ENCODE results near the gene TENM3.
A peak's percentile ranks its signal among the peaks of the same experiment; 100 is the strongest.

TENM3 gene

DNA sequence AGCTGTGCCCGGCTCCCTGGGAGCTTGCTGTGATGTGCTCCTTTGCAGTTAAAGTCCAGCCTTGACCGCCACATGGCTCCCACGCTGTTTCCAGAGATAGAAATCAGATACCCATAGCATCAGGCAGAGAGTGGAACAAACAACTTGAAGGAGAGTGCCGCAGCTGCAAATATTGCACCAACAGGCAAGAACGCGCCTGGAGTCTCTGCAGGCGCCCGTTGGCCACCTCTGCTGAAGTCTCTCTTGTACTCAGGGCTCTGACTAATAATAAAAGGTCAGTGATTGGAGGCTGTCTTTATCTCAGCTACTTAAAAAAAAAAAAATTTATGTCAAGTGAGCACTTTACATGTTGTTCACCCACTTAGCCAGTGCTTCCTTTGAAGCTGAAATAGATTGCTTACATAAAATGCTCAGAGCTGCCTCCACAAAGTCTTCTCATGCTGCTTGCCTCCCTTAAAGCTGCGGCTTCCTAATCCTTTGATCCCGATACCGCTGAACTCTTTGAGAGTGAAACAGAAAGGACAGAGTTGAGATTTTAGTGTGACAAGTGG, 30.9 kb upstream of the TENM3 start:
- peaks cover 47% of the 10 kb centered on the region for H3K4me1 ChIP-seq (ENCODE audit: control insufficient read depth, insufficient read depth, low read length)
- H3K36me3 ChIP-seq (ENCODE audit: control insufficient read depth, insufficient read depth, low read length) = no peaks in the 10 kb centered on the region
- H3K9ac ChIP-seq (ENCODE audit: low read depth, low read length) = no peak overlapping the region
- no peaks in the 10 kb centered on the region for H3K27me3 ChIP-seq (ENCODE audit: control insufficient read depth, insufficient read depth, low read length)
- no peaks in the 10 kb centered on the region for H3K9me3 ChIP-seq (ENCODE audit: control insufficient read depth, insufficient read depth, low read length)
- H3K27ac ChIP-seq (ENCODE audit: low read depth, low read length) = peak overlapping the region; percentile 25
- no peak overlapping the region for H3K4me3 ChIP-seq (ENCODE audit: low read depth, low read length)

DNA sequence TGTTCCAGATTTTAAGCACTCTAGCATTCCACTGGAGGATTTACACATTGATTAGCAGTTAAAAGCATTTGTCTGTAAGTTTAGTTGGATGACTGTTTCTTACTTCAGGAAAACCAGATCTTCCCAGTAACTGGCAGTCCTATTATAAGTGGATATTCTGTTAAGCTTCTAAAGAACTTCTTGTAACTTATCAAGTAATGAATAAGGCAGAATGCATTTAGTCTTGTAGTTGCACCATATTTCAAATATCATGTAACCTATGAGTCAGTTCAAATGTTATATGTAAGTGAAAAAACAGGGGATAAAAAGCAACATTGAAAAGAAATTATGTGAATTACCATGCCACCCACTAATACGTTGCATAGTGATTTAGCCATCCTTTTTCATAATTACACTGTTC, 30.2 kb upstream of the TENM3 start:
- no peak overlapping the region for H3K4me3 ChIP-seq (ENCODE audit: low read depth, low read length)
- H3K36me3 ChIP-seq (ENCODE audit: control insufficient read depth, insufficient read depth, low read length) = no peaks in the 10 kb centered on the region
- peaks cover 40% of the 10 kb centered on the region for H3K4me1 ChIP-seq (ENCODE audit: control insufficient read depth, insufficient read depth, low read length)
- H3K27me3 ChIP-seq (ENCODE audit: control insufficient read depth, insufficient read depth, low read length) = no peaks in the 10 kb centered on the region
- no peak overlapping the region for H3K27ac ChIP-seq (ENCODE audit: low read depth, low read length)
- H3K9me3 ChIP-seq (ENCODE audit: control insufficient read depth, insufficient read depth, low read length) = no peaks in the 10 kb centered on the region
- no peak overlapping the region for H3K9ac ChIP-seq (ENCODE audit: low read depth, low read length)

DNA sequence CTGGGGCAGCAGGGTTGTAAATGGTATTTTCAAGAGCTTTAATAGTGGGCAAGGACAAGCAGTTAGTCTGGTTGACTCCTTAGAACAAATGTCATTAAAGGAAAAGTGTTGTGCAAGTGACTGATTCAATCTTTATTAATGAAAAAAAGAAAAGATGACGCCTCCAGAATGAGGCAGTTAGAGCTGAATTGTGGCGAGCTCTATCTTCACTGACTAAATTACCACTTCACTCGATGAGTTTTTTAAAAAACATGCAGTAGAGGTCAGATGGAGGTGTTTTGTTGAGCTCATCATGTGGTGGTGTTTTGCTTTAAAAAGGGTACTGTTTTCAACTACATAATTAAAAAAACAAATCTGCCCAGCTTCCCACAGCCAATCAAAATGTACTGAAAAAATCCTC, 28.1 kb upstream of the TENM3 start:
- H3K9me3 ChIP-seq (ENCODE audit: control insufficient read depth, insufficient read depth, low read length) = no peaks in the 10 kb centered on the region
- no peaks in the 10 kb centered on the region for H3K36me3 ChIP-seq (ENCODE audit: control insufficient read depth, insufficient read depth, low read length)

GRCh38 chr4:182216005-182216404, 27.2 kb upstream of the TENM3 start:
- H3K9ac ChIP-seq (ENCODE audit: low read depth, low read length) = no peak overlapping the region
- H3K4me1 ChIP-seq (ENCODE audit: control insufficient read depth, insufficient read depth, low read length) = peaks cover 20% of the 10 kb centered on the region
- H3K27ac ChIP-seq (ENCODE audit: low read depth, low read length) = no peak overlapping the region
- no peak overlapping the region for H3K4me3 ChIP-seq (ENCODE audit: low read depth, low read length)
- H3K27me3 ChIP-seq (ENCODE audit: control insufficient read depth, insufficient read depth, low read length) = no peaks in the 10 kb centered on the region
- H3K9me3 ChIP-seq (ENCODE audit: control insufficient read depth, insufficient read depth, low read length) = no peaks in the 10 kb centered on the region
- no peaks in the 10 kb centered on the region for H3K36me3 ChIP-seq (ENCODE audit: control insufficient read depth, insufficient read depth, low read length)

More for the DNA sequence above, 28.1 kb upstream of the TENM3 start:
- Histone ChIP-seq H3K4me3 (ENCODE audit: low read depth, low read length) (no peak overlapping the region), H3K9ac (ENCODE audit: low read depth, low read length) (no peak overlapping the region), H3K27me3 (ENCODE audit: control insufficient read depth, insufficient read depth, low read length) (no peaks in the 10 kb centered on the region), H3K4me1 (ENCODE audit: control insufficient read depth, insufficient read depth, low read length) (peaks cover 22% of the 10 kb centered on the region), H3K27ac (ENCODE audit: low read depth, low read length) (peak overlapping the region; percentile 22)

- Histone ChIP-seq H3K27me3 (ENCODE audit: control insufficient read depth, insufficient read depth, low read length) (no peaks in the 10 kb centered on the region), H3K9ac (ENCODE audit: low read depth, low read length) (no peak overlapping the region), H3K36me3 (ENCODE audit: control insufficient read depth, insufficient read depth, low read length) (no peaks in the 10 kb centered on the region), H3K9me3 (ENCODE audit: control insufficient read depth, insufficient read depth, low read length) (no peaks in the 10 kb centered on the region), H3K27ac (ENCODE audit: low read depth, low read length) (no peak overlapping the region), H3K4me1 (ENCODE audit: control insufficient read depth, insufficient read depth, low read length) (peaks cover 17% of the 10 kb centered on the region), H3K4me3 (ENCODE audit: low read depth, low read length) (no peak overlapping the region)
These were observed 23.7 kb upstream of the TENM3 start for GRCh38 chr4:182219411-182220056.

DNA sequence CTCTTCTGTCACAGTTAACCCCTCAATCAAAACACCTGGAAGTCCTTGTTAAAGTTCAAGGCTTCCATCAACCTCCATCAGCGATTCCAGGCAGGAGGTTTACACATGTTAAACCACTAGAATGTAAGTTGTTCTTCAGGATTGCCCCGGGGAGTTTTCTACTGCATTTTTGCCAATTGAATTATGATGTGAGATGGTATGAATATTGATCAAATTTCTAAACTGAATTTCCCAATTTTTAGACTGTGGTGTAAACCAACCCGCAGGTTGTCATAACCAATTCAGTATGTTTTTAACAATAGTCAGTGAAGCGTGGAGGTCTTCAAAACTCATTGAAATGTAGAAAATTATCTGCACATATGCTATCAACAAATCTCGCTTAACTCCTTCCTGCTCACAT, 21.2 kb upstream of the TENM3 start:
- Histone ChIP-seq H3K4me3 (ENCODE audit: low read depth, low read length) (no peak overlapping the region), H3K36me3 (ENCODE audit: control insufficient read depth, insufficient read depth, low read length) (no peaks in the 10 kb centered on the region), H3K27me3 (ENCODE audit: control insufficient read depth, insufficient read depth, low read length) (no peaks in the 10 kb centered on the region), H3K9ac (ENCODE audit: low read depth, low read length) (no peak overlapping the region), H3K4me1 (ENCODE audit: control insufficient read depth, insufficient read depth, low read length) (peaks cover 8% of the 10 kb centered on the region), H3K9me3 (ENCODE audit: control insufficient read depth, insufficient read depth, low read length) (no peaks in the 10 kb centered on the region), H3K27ac (ENCODE audit: low read depth, low read length) (no peak overlapping the region)

- Histone ChIP-seq H3K27me3 (ENCODE audit: control insufficient read depth, insufficient read depth, low read length) (no peaks in the 10 kb centered on the region), H3K4me1 (ENCODE audit: control insufficient read depth, insufficient read depth, low read length) (peaks cover 8% of the 10 kb centered on the region), H3K9me3 (ENCODE audit: control insufficient read depth, insufficient read depth, low read length) (no peaks in the 10 kb centered on the region), H3K4me3 (ENCODE audit: low read depth, low read length) (no peak overlapping the region), H3K9ac (ENCODE audit: low read depth, low read length) (no peak overlapping the region), H3K36me3 (ENCODE audit: control insufficient read depth, insufficient read depth, low read length) (no peaks in the 10 kb centered on the region), H3K27ac (ENCODE audit: low read depth, low read length) (no peak overlapping the region)
These were observed 20.4 kb upstream of the TENM3 start for GRCh38 chr4:182222766-182223165.

GRCh38 chr4:182223708-182224107, 19.5 kb upstream of the TENM3 start:
- no peaks in the 10 kb centered on the region for H3K27me3 ChIP-seq (ENCODE audit: control insufficient read depth, insufficient read depth, low read length)
- no peak overlapping the region for H3K4me3 ChIP-seq (ENCODE audit: low read depth, low read length)
- no peak overlapping the region for H3K9ac ChIP-seq (ENCODE audit: low read depth, low read length)
- no peak overlapping the region for H3K27ac ChIP-seq (ENCODE audit: low read depth, low read length)
- H3K36me3 ChIP-seq (ENCODE audit: control insufficient read depth, insufficient read depth, low read length) = no peaks in the 10 kb centered on the region
- peaks cover 8% of the 10 kb centered on the region for H3K4me1 ChIP-seq (ENCODE audit: control insufficient read depth, insufficient read depth, low read length)
- H3K9me3 ChIP-seq (ENCODE audit: control insufficient read depth, insufficient read depth, low read length) = no peaks in the 10 kb centered on the region

DNA sequence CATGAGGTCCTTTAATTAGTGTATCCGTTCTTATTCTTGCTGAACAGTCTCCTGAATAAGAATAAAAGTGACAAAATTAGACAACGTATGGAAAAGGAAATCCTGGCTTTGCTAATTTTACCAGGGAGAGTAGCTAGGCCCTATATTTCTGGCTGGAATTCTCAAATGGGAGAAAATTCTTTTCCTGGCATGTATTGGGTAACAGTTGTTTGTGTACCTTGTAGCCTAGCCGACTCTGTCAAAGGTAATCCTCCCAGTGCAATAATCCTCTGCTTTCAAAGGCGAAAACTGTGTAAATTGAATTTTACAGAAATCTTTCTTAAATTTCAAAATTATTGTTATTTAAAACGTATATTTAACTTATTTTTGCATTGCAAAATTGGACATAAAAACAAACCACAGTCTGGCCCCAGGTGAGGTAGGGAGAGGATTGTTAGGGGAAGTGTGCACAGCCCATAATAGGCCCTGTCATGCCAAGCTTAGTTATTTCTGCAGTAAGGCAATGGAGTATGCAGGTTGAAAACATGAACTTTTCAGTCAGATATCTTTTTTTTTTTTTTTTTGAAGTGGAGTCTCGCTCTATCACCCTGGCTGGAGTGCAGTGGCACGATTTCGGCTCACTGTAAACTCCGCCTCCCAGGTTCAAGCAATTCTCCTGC, 18.9 kb upstream of the TENM3 start:
- H3K4me1 ChIP-seq (ENCODE audit: control insufficient read depth, insufficient read depth, low read length) = peaks cover 8% of the 10 kb centered on the region
- H3K9me3 ChIP-seq (ENCODE audit: control insufficient read depth, insufficient read depth, low read length) = no peaks in the 10 kb centered on the region
- H3K4me3 ChIP-seq (ENCODE audit: low read depth, low read length) = no peak overlapping the region
- H3K27me3 ChIP-seq (ENCODE audit: control insufficient read depth, insufficient read depth, low read length) = no peaks in the 10 kb centered on the region
- H3K36me3 ChIP-seq (ENCODE audit: control insufficient read depth, insufficient read depth, low read length) = no peaks in the 10 kb centered on the region
- H3K9ac ChIP-seq (ENCODE audit: low read depth, low read length) = no peak overlapping the region
- H3K27ac ChIP-seq (ENCODE audit: low read depth, low read length) = no peak overlapping the region

GRCh38 chr4:182225257-182225852, 17.8 kb upstream of the TENM3 start:
- H3K27me3 ChIP-seq (ENCODE audit: control insufficient read depth, insufficient read depth, low read length) = no peaks in the 10 kb centered on the region
- H3K9me3 ChIP-seq (ENCODE audit: control insufficient read depth, insufficient read depth, low read length) = no peaks in the 10 kb centered on the region
- no peaks in the 10 kb centered on the region for H3K36me3 ChIP-seq (ENCODE audit: control insufficient read depth, insufficient read depth, low read length)
- H3K9ac ChIP-seq (ENCODE audit: low read depth, low read length) = no peak overlapping the region
- peaks cover 8% of the 10 kb centered on the region for H3K4me1 ChIP-seq (ENCODE audit: control insufficient read depth, insufficient read depth, low read length)
- no peak overlapping the region for H3K27ac ChIP-seq (ENCODE audit: low read depth, low read length)
- H3K4me3 ChIP-seq (ENCODE audit: low read depth, low read length) = no peak overlapping the region

- Histone ChIP-seq H3K27ac (ENCODE audit: low read depth, low read length) (no peak overlapping the region), H3K9ac (ENCODE audit: low read depth, low read length) (no peak overlapping the region), H3K4me1 (ENCODE audit: control insufficient read depth, insufficient read depth, low read length) (peaks cover 8% of the 10 kb centered on the region), H3K9me3 (ENCODE audit: control insufficient read depth, insufficient read depth, low read length) (no peaks in the 10 kb centered on the region), H3K36me3 (ENCODE audit: control insufficient read depth, insufficient read depth, low read length) (no peaks in the 10 kb centered on the region), H3K4me3 (ENCODE audit: low read depth, low read length) (no peak overlapping the region), H3K27me3 (ENCODE audit: control insufficient read depth, insufficient read depth, low read length) (no peaks in the 10 kb centered on the region)
These were observed 15.6 kb upstream of the TENM3 start for GRCh38 chr4:182227611-182228010.
